Activated CD4-positive, alpha-beta T cell treated with anti-CD3 and anti-CD28 coated beads, Interleukin-10, Interleukin-2, amounts not matched to agents 100 ng/mL and 50 ng/mL, durations not matched to agents 16 hours and 8 hours (primary cell): ENCODE measurements around the gene FBXL13.
"Not testable (repeated sequence)": the region's sequence is repeated elsewhere in the genome, so short reads cannot be mapped to it uniquely, and the experiment has no call there.

Experiments
- DNase-seq: peaks from one replicate; pipeline ENCODE4 v3.0.0-alpha.2; 2020

The FBXL13 gene

DNA sequence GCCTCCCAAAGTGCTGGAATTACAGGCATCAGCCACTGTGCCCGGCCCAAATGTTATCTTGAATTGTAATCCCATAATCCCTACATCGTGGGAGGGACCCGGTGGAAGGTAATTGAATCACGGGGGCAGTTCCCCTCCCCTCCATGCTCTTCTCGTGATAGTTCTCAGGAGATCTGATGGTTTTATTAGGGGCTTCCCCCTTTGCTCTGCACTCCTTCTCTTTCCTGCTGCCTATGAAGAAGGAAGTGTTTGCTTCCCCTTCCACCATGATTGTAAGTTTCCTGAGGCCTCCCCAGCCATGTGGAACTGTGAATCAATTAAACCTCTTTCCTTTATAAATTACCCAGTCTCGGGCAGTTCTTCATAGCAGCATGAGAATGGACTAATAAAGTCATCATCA lies 3.6 kb upstream of the FBXL13 start:
- DNase-seq: not testable (repeated sequence)

DNA sequence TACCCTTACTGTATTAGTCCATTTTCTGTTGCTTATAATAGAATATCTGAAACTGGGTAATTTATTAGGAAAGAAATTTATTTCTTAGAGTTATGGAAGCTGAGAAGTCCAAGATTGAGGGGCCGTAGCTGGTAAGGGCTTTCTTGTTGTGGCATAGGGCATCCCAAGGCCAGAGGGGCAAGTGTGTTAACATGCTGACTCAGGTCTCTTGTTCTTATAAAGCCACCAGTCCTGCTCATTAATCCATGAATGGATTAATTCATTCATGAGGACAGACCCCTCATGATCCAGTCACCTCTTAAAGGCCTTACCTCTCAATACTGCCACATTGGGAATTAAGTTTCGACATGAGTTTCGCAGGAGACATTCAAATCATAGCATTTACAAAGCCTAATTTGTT lies 2.7 kb upstream of the FBXL13 start:
- DNase-seq: no peak

DNA sequence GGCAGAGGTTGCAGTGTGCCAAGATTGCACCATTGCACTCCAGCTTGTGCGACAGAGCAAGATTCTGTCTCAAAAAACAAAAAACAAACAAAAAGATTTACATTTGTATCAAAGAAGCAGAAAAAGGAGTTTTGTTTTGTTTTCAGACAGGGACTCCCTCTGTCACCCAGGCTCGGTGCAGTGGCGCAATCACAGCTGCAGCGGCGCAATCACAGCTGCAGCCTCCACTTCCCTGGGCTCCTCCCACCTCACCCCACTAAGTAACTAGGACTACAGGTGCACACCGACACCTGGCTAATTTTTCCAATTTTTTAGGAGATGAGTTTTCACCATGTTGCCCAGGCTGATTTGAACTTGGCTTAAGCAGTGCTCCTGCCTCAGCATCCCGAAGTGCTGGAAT lies 2.2 kb upstream of the FBXL13 start:
- DNase-seq: no peak

DNA sequence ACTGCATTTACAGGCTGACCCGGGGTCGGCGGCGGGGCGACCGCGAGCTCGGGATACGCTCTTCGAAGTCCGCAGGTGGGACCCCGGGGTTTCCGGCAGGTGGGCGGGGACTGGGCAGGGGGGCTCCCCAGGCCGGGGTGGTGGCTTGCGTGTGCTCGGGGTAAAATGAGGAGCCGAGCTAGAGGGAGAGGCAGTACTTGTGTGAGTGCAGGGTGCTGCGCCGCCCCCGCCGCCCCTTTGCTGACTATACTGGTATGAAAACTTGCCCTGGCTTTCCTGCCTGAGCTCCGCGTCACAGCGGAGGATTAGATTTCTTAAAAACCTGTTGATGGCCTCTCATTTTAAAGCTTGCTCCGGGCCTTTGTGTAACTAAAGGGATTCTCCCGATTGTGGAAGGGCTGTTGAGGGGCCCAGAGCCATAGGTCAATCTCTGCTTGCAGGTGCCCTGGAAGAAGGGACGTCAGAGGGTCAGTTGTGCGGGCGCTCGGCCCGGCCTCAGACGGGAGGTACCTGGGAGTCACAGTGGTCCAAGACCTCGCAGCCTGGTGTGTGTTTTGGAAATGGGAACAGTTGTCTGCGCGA lies 832 bp upstream of the FBXL13 start:
- peak; percentile 66 for DNase-seq

DNA sequence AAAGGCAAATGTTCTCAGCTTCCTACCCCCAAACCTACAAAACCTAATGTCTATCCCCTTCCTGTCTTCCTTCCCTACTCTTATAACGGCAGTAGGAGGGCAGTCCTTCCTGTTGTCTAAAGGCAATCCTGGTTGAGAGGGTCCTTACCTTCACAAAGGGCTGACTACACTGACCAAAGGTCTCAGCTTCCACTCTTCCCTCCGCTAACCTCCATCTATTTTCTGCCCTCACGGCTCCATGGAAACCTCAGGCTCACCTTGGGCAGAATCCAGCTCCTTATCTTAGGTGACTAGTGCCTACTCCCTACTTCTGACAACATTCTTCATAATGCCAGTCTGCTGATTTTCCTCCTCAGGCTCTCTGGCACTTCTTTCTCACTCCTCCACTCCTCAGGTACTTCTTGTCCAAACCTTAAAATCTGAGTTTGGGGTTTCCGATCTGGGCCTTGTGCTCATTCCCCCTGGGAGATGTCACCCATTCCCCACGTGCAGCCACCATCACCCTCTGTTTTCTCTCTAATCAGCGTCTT lies 542 bp downstream of the FBXL13 start:
- no peak for DNase-seq

DNA sequence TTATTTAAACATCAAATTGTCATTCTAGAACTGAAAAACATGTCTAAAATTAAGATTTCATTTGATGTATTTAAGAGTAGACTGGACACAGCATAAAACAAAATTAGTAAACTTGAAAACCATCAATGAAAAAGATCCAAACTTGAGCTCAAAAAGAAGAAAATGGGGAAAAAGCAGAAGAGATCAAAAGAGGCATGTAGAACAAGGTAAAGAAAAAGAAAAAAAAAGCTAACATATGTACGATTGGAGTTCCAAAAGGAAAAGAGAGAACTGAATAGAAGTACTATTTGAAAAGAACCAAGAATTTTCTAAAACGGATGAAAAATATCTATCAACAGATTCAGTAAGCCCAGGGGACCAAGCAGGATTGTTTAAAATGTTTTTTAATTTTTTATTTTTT lies 3.6 kb downstream of the FBXL13 start:
- DNase-seq: no peak

- DNase-seq: no peak
Observed at GRCh38 chr7:103068414-103069403, 5.9 kb downstream of the FBXL13 start.

GRCh38 chr7:103065667-103066066 lies 8.9 kb downstream of the FBXL13 start:
- peak; percentile 53 for DNase-seq

DNA sequence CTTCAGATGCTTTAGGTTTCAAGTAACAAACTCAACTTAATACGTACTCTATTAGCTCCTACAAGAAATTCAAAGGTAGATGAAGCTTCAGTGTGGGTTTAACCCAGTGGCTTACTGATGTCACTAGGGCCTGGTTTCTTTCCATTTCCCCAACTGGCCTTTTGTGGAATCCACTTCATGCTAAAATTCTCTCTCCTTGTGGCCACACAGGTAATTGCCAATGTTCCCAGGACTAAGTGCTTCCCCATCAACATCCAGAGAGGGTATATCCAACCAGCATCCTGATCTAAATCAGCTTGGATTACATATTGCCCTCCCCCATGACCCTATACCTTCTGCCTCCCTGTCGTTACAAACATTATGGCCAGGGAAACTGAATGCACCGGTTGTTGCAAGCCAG lies 10.7 kb downstream of the FBXL13 start:
- no peak for DNase-seq

- no peak for DNase-seq
Observed at GRCh38 chr7:103059471-103059870, 15.1 kb downstream of the FBXL13 start.

GRCh38 chr7:103058122-103058521 lies 16.5 kb downstream of the FBXL13 start:
- no peak for DNase-seq

DNA sequence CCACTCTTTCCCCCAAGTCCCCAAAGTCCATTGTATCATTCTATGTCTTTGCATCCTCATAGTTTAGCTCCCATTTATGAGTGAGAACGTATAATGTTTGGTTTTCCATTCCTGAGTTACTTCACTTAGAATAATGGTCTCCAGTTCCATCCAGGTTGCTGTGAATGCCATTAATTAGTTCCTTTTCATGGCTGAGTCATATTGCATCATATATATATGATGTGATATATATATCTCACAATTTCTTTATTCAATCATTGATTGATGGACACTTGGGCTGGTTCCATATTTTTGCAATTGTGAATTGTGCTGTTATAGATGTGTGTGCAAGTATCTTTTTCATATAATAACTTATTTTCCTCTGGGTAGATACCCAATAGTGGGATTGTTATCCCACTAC lies 18.6 kb downstream of the FBXL13 start:
- DNase-seq: not testable (repeated sequence)

GRCh38 chr7:103051519-103051918 lies 23.1 kb downstream of the FBXL13 start:
- no peak for DNase-seq

GRCh38 chr7:103048833-103049232 lies 25.8 kb downstream of the FBXL13 start:
- no peak for DNase-seq

- not testable (repeated sequence) for DNase-seq
Observed at GRCh38 chr7:103041815-103042214, 32.8 kb downstream of the FBXL13 start.

DNA sequence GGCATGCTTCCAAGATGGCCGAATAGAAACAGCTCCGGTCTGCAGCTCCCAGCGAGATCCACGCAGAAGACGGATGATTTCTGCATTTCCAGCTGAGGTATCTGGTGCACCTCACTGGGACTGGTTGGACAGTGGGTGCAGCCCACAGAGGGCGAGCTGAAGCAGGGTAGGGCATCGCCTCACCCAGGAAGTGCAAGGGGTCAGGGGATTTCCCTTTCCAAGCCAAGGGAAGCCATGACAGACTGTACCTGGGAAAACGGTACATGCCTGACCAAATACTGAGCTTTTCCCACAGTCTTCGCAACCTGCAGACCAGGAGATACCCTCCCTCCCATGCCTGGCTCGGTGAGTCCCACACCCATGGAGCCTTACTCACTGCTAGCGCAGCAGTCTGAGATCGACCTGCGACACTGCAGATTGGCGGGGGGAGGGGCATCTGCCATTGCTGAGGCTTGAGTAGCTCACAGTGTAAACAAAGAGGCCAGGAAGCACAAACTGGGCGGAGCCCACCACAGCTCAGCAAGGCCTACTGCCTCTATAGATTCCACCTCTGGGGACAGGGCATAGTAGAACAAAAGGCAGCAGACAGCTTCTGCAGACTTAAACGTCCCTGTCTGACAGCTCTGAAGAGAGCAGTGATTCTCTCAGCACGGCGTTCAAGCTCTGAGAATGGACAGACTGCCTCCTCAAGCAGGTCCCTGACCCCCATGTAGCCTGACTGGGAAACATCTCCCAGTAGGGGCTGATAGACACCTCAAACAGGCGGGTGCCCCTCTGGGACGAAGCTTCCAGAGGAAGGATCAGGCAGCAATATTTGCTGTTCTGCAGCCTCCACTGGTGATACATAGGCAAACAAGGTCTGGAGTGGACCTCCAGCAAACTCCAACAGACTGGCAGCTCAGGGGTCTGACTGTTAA lies 36.5 kb downstream of the FBXL13 start:
- DNase-seq: not testable (repeated sequence)

DNA sequence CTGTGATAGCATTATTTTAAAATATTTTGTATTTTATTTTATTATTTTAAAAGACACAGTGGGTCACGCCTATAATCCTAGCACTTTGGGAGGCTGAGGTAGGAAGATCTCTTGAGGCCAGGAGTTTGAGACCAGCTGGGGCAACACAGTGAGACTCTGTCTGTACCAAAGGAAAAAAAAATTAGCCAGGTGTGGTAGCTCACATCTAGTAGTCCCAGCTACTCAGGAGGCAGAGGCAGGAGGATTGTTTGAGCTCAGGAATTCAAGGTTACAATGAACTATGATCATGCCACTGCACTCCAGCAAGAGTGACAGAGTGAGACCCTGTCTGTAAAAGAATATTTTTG lies 37.1 kb downstream of the FBXL13 start:
- no peak for DNase-seq

DNA sequence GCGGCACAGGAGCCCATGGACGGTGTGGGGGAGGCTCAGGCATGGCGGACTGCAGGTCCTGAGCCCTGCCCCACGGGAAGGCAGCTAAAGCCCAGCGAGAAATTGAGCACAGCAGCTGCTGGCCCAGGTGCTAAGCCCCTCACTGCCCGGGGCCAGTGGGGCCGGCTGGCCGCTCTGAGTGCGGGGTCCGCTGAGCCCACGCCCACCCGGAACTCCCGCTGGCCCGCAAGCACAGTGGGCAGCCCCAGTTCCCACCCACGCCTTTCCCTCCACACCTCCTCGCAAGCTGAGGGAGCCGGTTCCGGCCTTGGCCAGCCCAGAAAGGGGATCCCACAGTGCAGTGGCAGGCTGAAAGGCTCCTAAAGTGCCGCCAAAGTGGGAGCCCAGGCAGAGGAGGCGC lies 40.3 kb downstream of the FBXL13 start:
- DNase-seq: not testable (repeated sequence)

DNA sequence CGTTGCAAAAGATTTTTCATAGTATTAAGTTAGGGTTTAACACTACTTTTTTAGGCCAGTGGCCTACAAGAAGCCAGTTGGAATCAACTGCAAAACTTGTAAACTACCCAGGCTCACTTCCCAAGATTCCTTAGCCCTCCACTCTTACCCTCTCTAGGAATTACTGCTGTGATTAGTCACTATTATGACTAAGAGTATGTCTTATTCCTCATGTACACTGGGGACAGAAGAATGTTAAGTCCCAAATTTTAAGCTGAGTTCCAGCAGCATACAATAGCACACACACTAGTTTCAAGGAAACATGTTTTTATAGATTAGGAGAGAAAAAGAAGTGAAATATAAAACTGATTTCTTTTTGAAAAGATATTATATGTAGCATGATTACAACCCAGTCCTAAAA lies 42.8 kb downstream of the FBXL13 start:
- DNase-seq: no peak

DNA sequence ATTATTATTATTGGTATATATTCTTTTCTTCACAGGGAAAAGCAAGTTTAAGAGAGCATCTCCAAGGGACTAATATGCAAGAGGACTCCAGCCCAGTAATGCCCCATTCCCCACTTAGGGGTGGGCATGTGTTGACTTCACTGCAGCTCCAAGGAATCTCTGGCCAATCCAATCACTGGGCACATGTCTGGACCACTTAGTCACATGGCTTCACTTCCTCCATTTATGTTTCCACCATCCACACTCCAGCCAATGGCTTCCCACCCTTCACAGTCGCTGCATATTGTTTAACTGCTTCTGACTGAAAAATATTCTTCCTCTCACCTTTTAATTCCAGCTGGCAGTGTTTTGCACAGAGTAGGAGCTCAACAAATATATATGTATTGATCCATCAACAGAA lies 43.6 kb downstream of the FBXL13 start:
- no peak for DNase-seq

- no peak for DNase-seq
Observed at GRCh38 chr7:103025341-103025740, 49.3 kb downstream of the FBXL13 start.

DNA sequence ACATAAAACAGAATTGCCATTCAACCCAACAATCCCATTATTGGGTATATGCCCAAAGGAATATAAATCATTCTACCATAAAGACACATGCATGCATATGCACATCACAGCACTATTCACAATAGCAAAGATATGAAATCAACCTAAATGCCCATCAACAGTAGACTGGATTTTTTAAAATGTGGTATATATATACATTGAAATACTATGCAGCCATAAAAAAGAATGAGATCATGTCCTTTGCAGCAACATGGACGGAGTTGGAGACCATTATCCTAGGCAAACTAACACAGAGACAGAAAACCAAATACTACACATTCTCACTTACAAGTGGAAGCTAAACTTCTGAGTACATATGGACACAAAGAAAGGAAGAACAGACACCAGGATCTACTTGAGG lies 51.0 kb downstream of the FBXL13 start:
- DNase-seq: not testable (repeated sequence)

DNA sequence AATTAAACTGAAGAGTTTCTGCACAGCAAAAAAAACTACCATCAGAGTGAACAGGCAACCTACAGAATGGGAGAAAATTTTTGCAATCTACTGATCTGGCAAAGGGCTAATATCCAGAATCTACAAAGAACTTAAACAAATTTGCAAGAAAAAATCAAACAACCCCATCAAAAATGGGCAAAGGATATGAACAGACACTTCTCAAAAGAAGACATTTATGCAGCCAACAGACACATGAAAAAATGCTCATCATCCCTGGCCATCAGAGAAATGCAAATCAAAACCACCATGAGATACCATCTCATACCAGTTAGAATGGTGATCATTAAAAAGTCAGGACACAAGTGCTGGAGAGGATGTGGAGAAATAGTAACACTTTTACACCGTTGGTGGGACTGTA lies 53.1 kb downstream of the FBXL13 start:
- not testable (repeated sequence) for DNase-seq
